Endodermal cell (in vitro differentiated cells): ENCODE data around the gene ZNF667. TPM values are rescaled to one million over a fixed set of nuclear protein-coding genes. Genes with fewer than 3 reads are reported as not detected.

Experiments
- DNase-seq: peaks from one replicate; pipeline ENCODE4 v3.0.0-alpha.2; 2017
- H3K27ac ChIP-seq: 2 replicates; pipeline ENCODE4 v1.5.1; 2013; ENCODE audit warnings: mild to moderate bottlenecking, low read depth, low read length, moderate library complexity
- H3K27me3 ChIP-seq: 2 replicates; pipeline ENCODE4 v1.6.1; 2013; ENCODE audit warnings: mild to moderate bottlenecking, low read length, moderate library complexity; ENCODE audit not compliant: insufficient read depth, control insufficient read depth, poor library complexity, severe bottlenecking
- H3K36me3 ChIP-seq: 2 replicates; pipeline ENCODE4 v1.7.0; 2013; ENCODE audit warnings: mild to moderate bottlenecking, low read length, moderate library complexity; ENCODE audit not compliant: control insufficient read depth, insufficient read depth
- H3K4me1 ChIP-seq: one replicate; pipeline ENCODE4 v1.7.0; 2013; ENCODE audit warnings: low read length; ENCODE audit not compliant: control insufficient read depth, insufficient read depth
- H3K4me3 ChIP-seq: 2 replicates; pipeline ENCODE4 v1.5.1; 2013; ENCODE audit warnings: mild to moderate bottlenecking, low read length, moderate library complexity
- H3K9ac ChIP-seq: 2 replicates; pipeline ENCODE4 v1.6.1; 2013; ENCODE audit warnings: mild to moderate bottlenecking, low read length, moderate library complexity; ENCODE audit not compliant: poor library complexity, severe bottlenecking; ENCODE audit errors: extremely low read depth
- H3K9me3 ChIP-seq: 2 replicates; pipeline ENCODE4 v1.6.1; 2013; ENCODE audit warnings: mild to moderate bottlenecking, low read length, moderate library complexity; ENCODE audit not compliant: control insufficient read depth
- H3K27ac Mint-ChIP-seq: 2 replicates; pipeline ENCODE4 v1.8.0; 2020; ENCODE audit warnings: mixed read lengths
- H3K27me3 Mint-ChIP-seq: 2 replicates; pipeline ENCODE4 v1.8.0; 2021; ENCODE audit warnings: mild to moderate bottlenecking, mixed read lengths; ENCODE audit not compliant: insufficient read depth
- H3K36me3 Mint-ChIP-seq: 2 replicates; pipeline ENCODE4 v1.8.0; 2020; ENCODE audit warnings: low read depth, mixed read lengths
- H3K4me1 Mint-ChIP-seq: 2 replicates; pipeline ENCODE4 v1.8.0; 2020; ENCODE audit warnings: mixed read lengths
- H3K4me3 Mint-ChIP-seq: 2 replicates; pipeline ENCODE4 v1.8.0; 2020; ENCODE audit warnings: mild to moderate bottlenecking, moderate library complexity, mixed read lengths
- H3K9me3 Mint-ChIP-seq: 2 replicates; pipeline ENCODE4 v1.8.0; 2020; ENCODE audit warnings: mild to moderate bottlenecking, mixed read lengths
- WGBS, 2 experiments: methylation state at CpG; one replicate each; pipeline versions ENCODE4 v1.1.5 to v1.1.7; 2013; ENCODE audit warnings: missing lambda C conversion rate in 2 of 2, mixed read lengths in 1 of 2; ENCODE audit not compliant: insufficient coverage in 1 of 2, insufficient read length in 1 of 2; 5-methylcytosine and 5-hydroxymethylcytosine counted together
- total RNA-seq, 2 donors: library from RNA; stranded (reverse); fragmentation: NEBNext Ultra II Directional in 1 of 2; extraction: Animal tissue kit (Norgen Biotek cat#: 25700) in 1 of 2; gene quantifications; 2 replicates in 1 of 2; 3 replicates in 1 of 2; pipeline ENCODE4 v1.2.1, GENCODE V29; 2021
- TF ChIP-seq, protein P1 (sequence below): fragments of 200-600 bp; sonication (generic); conservative IDR thresholded peaks from 2 replicates; pipeline ENCODE4 v1.5.0; 2021; ENCODE audit warnings: antibody characterized with exemption, mild to moderate bottlenecking

ZNF667 gene
- total RNA-seq, 2 donors from 2014 or later, result 0.07 to 10.7 TPM

GRCh38 chr19:56507446-56508289 lies 30.5 kb upstream of the ZNF667 start, which contains the start of gene ZNF471:
Gene ZNF471 (plus strand): TSS chr19:56507855. CDS start chr19:56511572, 3,717 bp downstream.
- 17 to 19% methylated on average over 10 to 74 of the region's 74 CpGs for WGBS, 2 experiments
- DNase-seq, result peak; percentile 95
- peak within 1 kb of the TSS; percentile 89 for H3K27ac ChIP-seq

DNA sequence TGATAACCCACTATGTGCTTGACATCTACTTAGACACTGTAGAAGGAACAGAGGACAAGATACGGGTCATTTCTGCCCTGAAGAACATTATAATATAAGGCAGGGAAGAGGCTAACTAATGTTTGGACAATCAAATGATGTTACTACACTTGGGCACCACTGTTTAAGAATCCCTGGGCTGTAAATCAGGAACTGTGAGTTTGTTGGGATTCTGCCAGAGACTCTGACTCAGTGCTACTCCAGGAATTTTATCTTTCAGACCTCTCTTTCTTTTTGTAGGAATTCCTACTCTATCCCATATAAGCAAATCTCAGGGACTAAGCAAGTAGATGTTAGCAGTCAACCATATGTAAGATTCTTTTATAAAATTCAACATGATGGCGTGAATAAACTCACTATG lies 27.4 kb upstream of the ZNF667 start:
- Histone ChIP-seq H3K27ac (no peak overlapping the region), H3K4me3 (no peak overlapping the region), H3K4me1 (no peaks in the 10 kb centered on the region), H3K36me3 (no peaks in the 10 kb centered on the region), H3K27me3 (no peaks in the 10 kb centered on the region), H3K9me3 (peaks cover 64% of the 10 kb centered on the region), H3K9ac (no peak overlapping the region)
- H3K4me3 Mint-ChIP-seq, result no peak overlapping the region
- H3K4me1 Mint-ChIP-seq, result no peaks in the 10 kb centered on the region
- 80% methylated on average over 2 of the region's 2 CpGs; no CpG with 5 or more reads in 1 of the 2 experiments for WGBS, 2 experiments
- peaks cover 77% of the 10 kb centered on the region for H3K9me3 Mint-ChIP-seq
- H3K27ac Mint-ChIP-seq, result no peak overlapping the region
- DNase-seq, result no peak
- no peaks in the 10 kb centered on the region for H3K27me3 Mint-ChIP-seq
- H3K36me3 Mint-ChIP-seq, result peaks cover 2% of the 10 kb centered on the region
- TF ChIP-seq, protein P1, sequence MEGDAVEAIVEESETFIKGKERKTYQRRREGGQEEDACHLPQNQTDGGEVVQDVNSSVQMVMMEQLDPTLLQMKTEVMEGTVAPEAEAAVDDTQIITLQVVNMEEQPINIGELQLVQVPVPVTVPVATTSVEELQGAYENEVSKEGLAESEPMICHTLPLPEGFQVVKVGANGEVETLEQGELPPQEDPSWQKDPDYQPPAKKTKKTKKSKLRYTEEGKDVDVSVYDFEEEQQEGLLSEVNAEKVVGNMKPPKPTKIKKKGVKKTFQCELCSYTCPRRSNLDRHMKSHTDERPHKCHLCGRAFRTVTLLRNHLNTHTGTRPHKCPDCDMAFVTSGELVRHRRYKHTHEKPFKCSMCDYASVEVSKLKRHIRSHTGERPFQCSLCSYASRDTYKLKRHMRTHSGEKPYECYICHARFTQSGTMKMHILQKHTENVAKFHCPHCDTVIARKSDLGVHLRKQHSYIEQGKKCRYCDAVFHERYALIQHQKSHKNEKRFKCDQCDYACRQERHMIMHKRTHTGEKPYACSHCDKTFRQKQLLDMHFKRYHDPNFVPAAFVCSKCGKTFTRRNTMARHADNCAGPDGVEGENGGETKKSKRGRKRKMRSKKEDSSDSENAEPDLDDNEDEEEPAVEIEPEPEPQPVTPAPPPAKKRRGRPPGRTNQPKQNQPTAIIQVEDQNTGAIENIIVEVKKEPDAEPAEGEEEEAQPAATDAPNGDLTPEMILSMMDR, result no peak

More at GRCh38 chr19:56507446-56508289, 30.5 kb upstream of the ZNF667 start, which contains the start of gene ZNF471:
- TF ChIP-seq, protein P1, result no peak
- Mint-ChIP-seq H3K4me1 (no peaks in the 10 kb centered on the region), H3K27me3 (no peaks in the 10 kb centered on the region), H3K27ac (no peak within 1 kb of the TSS), H3K9me3 (peaks cover 57% of the 10 kb centered on the region), H3K36me3 (peaks cover 2% of the 10 kb centered on the region), H3K4me3 (no peak within 1 kb of the TSS)
- peaks cover 65% of the 10 kb centered on the region for H3K9me3 ChIP-seq
- no peaks in the 10 kb centered on the region for H3K4me1 ChIP-seq
- peak within 1 kb of the TSS; percentile 73 for H3K9ac ChIP-seq
- H3K4me3 ChIP-seq, result peak within 1 kb of the TSS; percentile 92
- H3K36me3 ChIP-seq, result no peaks in the 10 kb centered on the region
- H3K27me3 ChIP-seq, result no peaks in the 10 kb centered on the region

DNA sequence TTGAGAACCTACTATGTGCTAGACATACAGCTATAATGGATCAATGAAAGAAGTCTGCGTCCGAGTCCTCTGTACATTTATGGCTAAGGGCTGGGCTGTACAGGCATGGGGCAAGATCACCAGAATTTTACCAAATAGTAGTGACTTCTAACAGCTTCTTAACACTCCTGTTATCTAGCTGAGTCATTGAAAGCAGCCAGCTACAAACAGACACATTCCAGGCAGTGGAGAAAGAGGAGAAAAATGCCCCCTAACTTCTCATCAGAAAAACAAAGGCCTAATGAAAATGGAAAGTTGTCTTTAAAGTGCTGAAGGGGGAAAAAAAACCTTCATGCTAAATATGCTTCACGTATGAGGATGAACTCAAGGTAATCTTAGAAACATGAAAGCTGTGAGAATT lies 14.3 kb upstream of the ZNF667 start:
- Mint-ChIP-seq H3K27ac (no peak overlapping the region), H3K4me3 (no peak overlapping the region), H3K27me3 (no peaks in the 10 kb centered on the region), H3K4me1 (no peaks in the 10 kb centered on the region), H3K36me3 (no peaks in the 10 kb centered on the region), H3K9me3 (peaks cover 90% of the 10 kb centered on the region)
- Histone ChIP-seq H3K4me1 (no peaks in the 10 kb centered on the region), H3K27me3 (no peaks in the 10 kb centered on the region), H3K27ac (no peak overlapping the region), H3K36me3 (no peaks in the 10 kb centered on the region), H3K9ac (no peak overlapping the region), H3K9me3 (peaks cover 80% of the 10 kb centered on the region), H3K4me3 (peak overlapping the region; percentile 10)
- TF ChIP-seq, protein P1, result no peak
- no peak for DNase-seq
- WGBS, 2 experiments, result 85 to 86% methylated on average over 3 of the region's 3 CpGs
